Heart left ventricle (tissue), 16 donors: ENCODE results near the gene PHACTR3. TPM values are rescaled to one million over a fixed set of nuclear protein-coding genes. Genes with fewer than 3 reads are reported as not detected.

ENCODE experiments used
- ATAC-seq, 4 donors: fragments of 200-7000 bp; cut with Tn5 transposase; one replicate each; pipeline ENCODE4 v1.9.1; 2020 to 2022; ENCODE audit warnings: moderate library complexity in 4 of 4, mild to moderate bottlenecking in 3 of 4, moderate number of reproducible peaks in 1 of 4
- DNase-seq, 5 donors: peaks; one replicate each; pipeline ENCODE4 v3.0.0-alpha.2; 2020
- H3K27ac ChIP-seq, 12 donors: fragments of 200-600 bp; sonication (generic) in 4 of 12; one replicate each; pipeline versions ENCODE4 v1.5.0 to v1.8.0; 2016 to 2022; ENCODE audit warnings: mild to moderate bottlenecking in 2 of 12
- H3K27me3 ChIP-seq, 9 donors: fragments of 200-600 bp; sonication (generic) in 2 of 9; one replicate each; pipeline versions ENCODE4 v1.5.1 to v1.8.0; 2016 to 2022; ENCODE audit warnings: mild to moderate bottlenecking in 3 of 9
- H3K36me3 ChIP-seq, 9 donors: fragments of 200-600 bp; sonication (generic) in 2 of 9; one replicate each; pipeline versions ENCODE4 v1.5.0 to v1.8.0; 2018 to 2022; ENCODE audit warnings: mild to moderate bottlenecking in 2 of 9
- H3K4me1 ChIP-seq, 12 donors: fragments of 200-600 bp; sonication (generic) in 4 of 12; one replicate each; pipeline versions ENCODE4 v1.5.0 to v1.8.0; 2016 to 2022; ENCODE audit warnings: mild to moderate bottlenecking in 3 of 12
- H3K4me3 ChIP-seq, 12 donors: fragments of 200-600 bp; sonication (generic) in 4 of 12; one replicate each; pipeline versions ENCODE4 v1.5.0 to v1.8.0; 2017 to 2022; ENCODE audit warnings: mild to moderate bottlenecking in 9 of 12, moderate library complexity in 4 of 12
- H3K9me3 ChIP-seq, 12 donors: fragments of 200-600 bp; sonication (generic) in 4 of 12; one replicate each; pipeline versions ENCODE4 v1.5.0 to v1.8.0; 2016 to 2022; ENCODE audit warnings: mild to moderate bottlenecking in 1 of 12
- POLR2A ChIP-seq, 2 donors: fragments of 450-650 bp; IDR thresholded peaks; one replicate each; pipeline ENCODE4 v1.6.1; 2017; ENCODE audit warnings: antibody characterized with exemption in 2 of 2, mild to moderate bottlenecking in 2 of 2, moderate library complexity in 2 of 2
- WGBS, 4 donors: extraction: QIAGEN DNeasy Blood & Tissue Kit in 2 of 4; methylation state at CpG; one replicate each; pipeline versions ENCODE4 v1.1.5 to v1.1.7; 2013 to 2018; 5-methylcytosine and 5-hydroxymethylcytosine counted together
- intact Hi-C, 10 donors: fragments of 100-400 bp; cut with DNase I; formaldehyde crosslinking; loops; one replicate each; pipeline versions ENCODE4 v1.11.1 to v1.14.2; 2022
- polyA plus RNA-seq, 2 donors: library from polyadenylated mRNA; stranded (reverse); fragments of 200-250 nt; gene quantifications; one replicate each; pipeline ENCODE4 v1.2.3, GENCODE V29; 2013
- total RNA-seq, 9 donors: library from RNA; depleted of rRNA in 2 of 9; stranded (reverse); fragments of >200 nt in 2 of 9; fragmentation: NEBNext Ultra II Directional in 3 of 9; extraction: Animal tissue kit (Norgen Biotek cat#: 25700) in 3 of 9; gene quantifications; one replicate each; pipeline versions ENCODE4 v1.1.0 to v1.2.4, GENCODE V29; 2016 to 2023
- TF ChIP-seq, protein P1 (sequence below), 12 donors: fragments of 200-600 bp; sonication (generic) in 4 of 12; IDR thresholded peaks; one replicate each; pipeline versions ENCODE4 v1.5.0 to v1.8.0; 2018 to 2022; ENCODE audit warnings: antibody characterized with exemption in 12 of 12, mild to moderate bottlenecking in 5 of 12
- donor health status: ischemic (EF 13 %, LVEDD 7.1; RV severe dilation, severe dysfunction).
- donor health status: healthy with polysubstance abuse.
- donor health status: DM: no; HTN: yes; CAD: no.
- donor health status: DM: no; HTN: no; CAD: no.
- donor health status: ischemic (EF 25% LVEDD 6.9; RV normal size, moderate dysfunction).
- donor health status: ischemic (EF 25% LVEDD 5.7; RV mildly dilated, moderate dysfunction).
- donor health status: healthy.
- donor health status: DM: yes; HTN: yes; CAD: no.
- donor health status: ischemic (EF 35%, LVEDD 5.7; RV mildly dilated, moderate dysfunction).
- donor health status: nonischemic (EF 11% LVEDD 7.7; RV severe dilation, severe dysfunction).
- donor health status: DM: yes; HTN: yes; CAD: no.
- donor health status: PGD.
- donor health status: ischemic (EF 29% LVEDD 5.4; RV normal size, mild dysfunction).
- donor health status: nonischemic (EF 23%, LVEDD 6.1; RV moderate dilation, normal function).

PHACTR3 gene
- total and polyA plus RNA-seq, 11 donors = 0.19 to 14.6 (median 3.5) TPM

DNA sequence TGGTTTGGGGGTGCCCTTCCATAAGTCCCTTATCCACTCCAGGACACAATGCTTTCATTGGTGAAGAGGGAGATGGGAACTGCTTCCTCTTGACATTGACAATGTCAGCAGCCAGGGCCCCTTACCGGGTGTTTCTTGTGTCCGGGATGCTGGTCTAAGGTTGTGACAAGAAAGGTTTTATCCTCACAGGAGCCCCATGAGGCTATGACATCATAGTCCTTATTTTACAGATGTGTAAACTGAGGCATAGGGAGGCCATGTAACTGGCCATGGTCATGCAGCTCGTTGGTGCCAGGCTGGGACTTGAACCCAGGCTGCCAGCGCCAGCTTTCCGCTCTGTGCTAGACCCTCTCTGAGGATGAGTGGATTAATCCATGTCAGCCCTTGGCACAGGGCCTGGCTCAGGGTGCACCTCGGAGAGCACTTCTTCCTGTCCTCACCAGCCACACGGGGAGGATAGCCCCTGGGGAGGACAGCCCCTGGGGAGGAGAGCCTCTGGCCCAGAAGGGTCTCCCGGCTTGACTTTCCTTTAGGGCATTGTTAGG is 171.8 kb downstream of the PHACTR3 start:
- H3K27ac ChIP-seq = no peak overlapping the region
- DNase-seq = peak in 1 of 5 donors; percentile 13
- intact Hi-C loops = no loop called here

DNA sequence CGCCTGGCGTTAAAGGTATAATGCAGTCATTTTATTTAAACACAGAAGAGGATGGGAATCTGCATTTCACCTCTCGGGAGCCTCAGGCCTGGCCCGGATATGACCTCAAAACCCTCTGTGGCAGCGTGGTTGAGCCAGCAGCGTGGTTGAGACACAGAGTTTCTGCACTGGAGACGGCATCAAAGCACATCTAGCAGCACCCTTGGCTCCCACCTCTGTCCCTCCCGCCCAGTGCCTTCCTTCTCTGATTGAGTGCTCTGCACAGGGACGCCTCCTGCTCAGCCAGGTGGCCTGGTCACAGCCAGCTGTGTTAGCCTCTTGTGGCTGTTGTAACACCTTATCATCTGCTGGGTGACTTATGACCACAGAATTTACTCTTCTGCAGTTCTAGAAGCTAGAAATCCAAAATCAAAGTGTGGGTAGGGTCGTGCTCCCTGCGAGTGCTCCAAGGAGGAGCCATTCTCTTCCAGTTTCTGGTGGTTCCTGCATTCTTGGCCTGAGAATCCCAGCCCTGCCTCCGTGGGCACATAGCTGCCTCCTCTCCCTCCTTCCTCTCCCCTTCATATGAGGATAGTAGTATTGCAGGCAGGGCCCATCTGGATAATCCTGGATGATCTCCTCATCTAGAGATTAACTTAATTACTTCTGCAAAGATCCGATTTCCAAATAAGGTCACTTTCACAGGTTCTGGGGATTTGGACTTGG is 172.4 kb downstream of the PHACTR3 start:
- no peak for TF ChIP-seq POLR2A (IDR thresholded peaks at IDR 0.05)
- TF ChIP-seq, protein P1, sequence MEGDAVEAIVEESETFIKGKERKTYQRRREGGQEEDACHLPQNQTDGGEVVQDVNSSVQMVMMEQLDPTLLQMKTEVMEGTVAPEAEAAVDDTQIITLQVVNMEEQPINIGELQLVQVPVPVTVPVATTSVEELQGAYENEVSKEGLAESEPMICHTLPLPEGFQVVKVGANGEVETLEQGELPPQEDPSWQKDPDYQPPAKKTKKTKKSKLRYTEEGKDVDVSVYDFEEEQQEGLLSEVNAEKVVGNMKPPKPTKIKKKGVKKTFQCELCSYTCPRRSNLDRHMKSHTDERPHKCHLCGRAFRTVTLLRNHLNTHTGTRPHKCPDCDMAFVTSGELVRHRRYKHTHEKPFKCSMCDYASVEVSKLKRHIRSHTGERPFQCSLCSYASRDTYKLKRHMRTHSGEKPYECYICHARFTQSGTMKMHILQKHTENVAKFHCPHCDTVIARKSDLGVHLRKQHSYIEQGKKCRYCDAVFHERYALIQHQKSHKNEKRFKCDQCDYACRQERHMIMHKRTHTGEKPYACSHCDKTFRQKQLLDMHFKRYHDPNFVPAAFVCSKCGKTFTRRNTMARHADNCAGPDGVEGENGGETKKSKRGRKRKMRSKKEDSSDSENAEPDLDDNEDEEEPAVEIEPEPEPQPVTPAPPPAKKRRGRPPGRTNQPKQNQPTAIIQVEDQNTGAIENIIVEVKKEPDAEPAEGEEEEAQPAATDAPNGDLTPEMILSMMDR (IDR thresholded peaks at IDR 0.05) = no peak
- H3K27me3 ChIP-seq = no peaks in the 10 kb centered on the region
- no peak overlapping the region for H3K4me3 ChIP-seq
- no peak overlapping the region for H3K27ac ChIP-seq
- no peaks in the 10 kb centered on the region for H3K9me3 ChIP-seq
- ATAC-seq (no peak), DNase-seq (peak in 1 of 5 donors; percentile 5)
- H3K4me1 ChIP-seq = peaks cover 0 to 8% (median 0%) of the 10 kb centered on the region in 12 donors
- 81 to 88% (median 84%) methylated on average over 11 to 13 of the region's 13 CpGs for WGBS, 4 donors
- intact Hi-C loops = no loop called here
- H3K36me3 ChIP-seq = no peaks in the 10 kb centered on the region

More for the DNA sequence above, 171.8 kb downstream of the PHACTR3 start:
- no peak for TF ChIP-seq POLR2A (IDR thresholded peaks at IDR 0.05)
- TF ChIP-seq, protein P1 (IDR thresholded peaks at IDR 0.05) = no peak
- Histone ChIP-seq H3K4me3 (no peak overlapping the region), H3K36me3 (no peaks in the 10 kb centered on the region), H3K4me1 (peaks cover 0 to 13% (median 0%) of the 10 kb centered on the region in 12 donors), H3K27me3 (no peaks in the 10 kb centered on the region), H3K9me3 (no peaks in the 10 kb centered on the region)
- WGBS, 4 donors = 38 to 67% (median 55%) methylated on average over 6 to 8 of the region's 8 CpGs
- ATAC-seq = no peak

DNA sequence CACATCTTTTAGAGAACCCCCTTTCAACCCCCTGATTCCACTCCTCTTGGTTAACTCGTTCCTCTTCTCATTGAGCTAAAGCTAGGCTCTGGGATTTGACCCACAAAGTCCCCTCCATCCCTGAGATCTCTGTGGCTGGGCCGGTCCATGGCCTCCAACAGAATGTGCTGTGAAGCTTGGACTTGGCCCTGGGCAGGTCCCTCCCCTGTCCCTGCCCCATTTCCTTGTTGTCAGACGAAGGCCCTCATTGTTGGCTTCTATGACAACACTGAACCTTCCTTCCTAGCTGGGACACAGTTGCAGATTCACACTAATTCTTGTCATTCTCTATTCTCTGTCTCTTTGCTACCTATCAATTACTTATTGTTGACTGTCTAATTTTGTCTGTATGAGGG is 173.0 kb downstream of the PHACTR3 start:
- Histone ChIP-seq H3K4me3 (no peak overlapping the region), H3K36me3 (no peaks in the 10 kb centered on the region), H3K27me3 (no peaks in the 10 kb centered on the region), H3K27ac (no peak overlapping the region), H3K9me3 (no peaks in the 10 kb centered on the region), H3K4me1 (peaks cover 0 to 3% (median 0%) of the 10 kb centered on the region in 12 donors)
- DNase-seq (peak in 1 of 5 donors; percentile 5), ATAC-seq (no peak)
- intact Hi-C loops = no loop called here
- 73 to 81% (median 74%) methylated on average over 3 of the region's 3 CpGs for WGBS, 4 donors
- TF ChIP-seq, protein P1 (IDR thresholded peaks at IDR 0.05) = no peak

DNA sequence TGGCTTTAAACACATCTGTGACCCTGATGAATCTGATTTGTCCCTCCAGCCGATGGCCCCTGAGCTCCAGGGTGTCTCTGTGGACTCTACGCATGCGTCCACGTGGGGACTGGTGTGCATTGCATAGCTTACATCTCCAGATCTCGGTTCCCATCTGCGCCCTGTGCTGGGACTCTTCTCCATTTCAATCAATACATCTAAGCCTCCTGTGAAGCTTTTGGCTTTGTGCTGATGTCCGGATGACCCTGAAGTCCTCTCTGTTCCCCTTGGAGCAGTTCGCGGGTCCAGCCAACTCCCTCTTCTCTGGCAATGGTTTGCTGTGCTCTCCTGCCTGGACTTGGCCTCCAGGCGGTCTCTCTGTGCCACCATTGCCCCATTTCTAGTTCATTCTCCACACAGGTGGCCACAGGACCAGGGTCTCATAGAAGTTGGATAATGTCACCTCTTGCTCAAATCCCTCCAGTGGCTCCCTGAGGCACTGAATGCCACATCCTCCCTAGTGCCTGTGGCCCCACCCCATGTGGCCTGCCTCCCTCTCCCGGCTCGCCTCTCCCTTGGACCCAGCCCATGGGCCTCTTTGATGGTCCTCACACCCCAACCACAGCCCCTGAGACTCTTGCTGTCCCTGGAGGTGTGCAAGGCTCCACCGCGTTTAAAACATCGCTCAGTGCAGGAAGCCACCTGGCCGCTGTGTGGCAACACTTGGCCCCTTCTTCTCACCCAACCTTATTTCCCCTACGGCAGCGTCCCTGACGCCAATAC is 173.7 kb downstream of the PHACTR3 start:
- intact Hi-C loops = no loop called here
- ATAC-seq (no peak), DNase-seq (peak in 1 of 5 donors; percentile 5)
- Histone ChIP-seq H3K9me3 (no peaks in the 10 kb centered on the region), H3K27ac (no peak overlapping the region), H3K4me1 (no peaks in the 10 kb centered on the region), H3K27me3 (no peaks in the 10 kb centered on the region), H3K36me3 (no peaks in the 10 kb centered on the region), H3K4me3 (no peak overlapping the region)
- 80 to 91% (median 86%) methylated on average over 19 of the region's 19 CpGs for WGBS, 4 donors
- TF ChIP-seq, protein P1 (IDR thresholded peaks at IDR 0.05) = no peak
